Astrocyte (in vitro differentiated cells and primary cell): ENCODE results near the gene TNRC18.

ENCODE experiments used
- CTCF ChIP-seq: IDR thresholded peaks from 2 replicates; pipeline ENCODE4 v1.5.1; 2011; ENCODE audit warnings: low read depth, mild to moderate bottlenecking, inconsistent platforms, low read length, moderate library complexity; ENCODE audit not compliant: insufficient read depth
- EZH2 ChIP-seq: IDR thresholded peaks from 2 replicates; pipeline ENCODE4 v1.6.1; 2012; ENCODE audit warnings: mild to moderate bottlenecking, low read length, inconsistent platforms; ENCODE audit not compliant: insufficient read depth

GRCh38 chr7:5284304-5285281 is 139.0 kb downstream of the TNRC18 start:
- TF ChIP-seq CTCF (no peak), EZH2 (no peak)
